Measurements from ENCODE around the gene NPIPA1. TPM values are rescaled to one million over a fixed set of nuclear protein-coding genes. Genes with fewer than 3 reads are reported as not detected.

The NPIPA1 gene
- total and polyA plus RNA-seq, 9 of the 15 experiments (the other 6 are each of a cell fraction or from before 2014, with no cell fraction given), result 8.2 to 48.7 (median 27.2) TPM

DNA sequence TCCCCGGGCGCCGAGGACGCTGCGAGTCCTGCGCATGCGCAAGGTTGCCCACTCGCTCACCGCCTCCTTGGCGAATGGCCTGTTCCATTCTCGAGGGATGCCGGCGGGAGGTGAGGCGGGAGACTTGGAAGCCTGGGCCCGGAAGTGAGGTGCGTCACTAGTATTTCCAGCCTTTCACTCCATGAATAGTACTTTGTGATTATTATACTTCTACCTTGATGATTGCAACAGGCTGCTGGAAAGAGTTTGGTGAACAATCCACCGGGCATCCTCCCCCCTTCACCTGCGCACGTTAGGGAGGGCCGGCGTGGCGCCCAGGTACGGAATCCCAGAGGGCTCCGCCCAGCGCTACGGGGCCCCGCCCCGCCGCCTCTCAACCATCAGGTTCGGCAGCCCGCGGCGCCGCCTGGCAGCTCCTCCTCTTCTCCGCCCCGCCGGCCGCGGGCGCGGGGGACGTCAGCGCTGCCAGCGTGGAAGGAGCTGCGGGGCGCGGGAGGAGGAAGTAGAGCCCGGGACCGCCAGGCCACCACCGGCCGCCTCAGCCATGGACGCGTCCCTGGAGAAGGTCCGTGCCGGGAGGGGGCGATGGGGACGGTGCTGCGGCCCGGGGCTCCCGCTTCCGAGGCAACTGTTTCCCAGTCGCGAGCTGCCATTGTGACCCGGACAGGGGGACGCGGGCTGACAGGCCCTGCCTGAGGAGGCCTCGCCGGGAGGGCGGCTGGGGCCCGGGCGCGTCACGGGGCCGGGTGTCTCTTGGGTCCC is 37.6 kb downstream of the NPIPA1 start, which contains the start of gene PDXDC1 (continued):
- TF ChIP-seq HMGN3 (IDR thresholded peaks at IDR 0.05; ENCODE audit: borderline replicate concordance, extremely low read depth, insufficient read length, low read depth, low read length) (peak; percentile 11), TEAD1 (CRISPR knock-in tag; IDR thresholded peaks at IDR 0.05) (peak; percentile 42 to 56; a peak in 1 of 4 replicates), PHF20 (IDR thresholded peaks at IDR 0.05; ENCODE audit: partially characterized antibody) (peak; percentile 70), TCF7L2 (IDR thresholded peaks at IDR 0.05; ENCODE audit: low read depth, low read length) (peak; percentile 84), SUPT5H (IDR thresholded peaks at IDR 0.05) (peak; percentile 85), EP400 (IDR thresholded peaks at IDR 0.05) (peak; percentile 91), ESRRA (IDR thresholded peaks at IDR 0.05; ENCODE audit: borderline replicate concordance, low read depth) (peak; percentile 41; the same call in 1 of the 2 replicates), MTA3 (IDR thresholded peaks at IDR 0.05; ENCODE audit: borderline replicate concordance) (peak; percentile 95), POLR2AphosphoS5 (IDR thresholded peaks at IDR 0.05; ENCODE audit: control insufficient read depth, insufficient read depth, low read depth, low read length) (peak; percentile 70), RBBP5 (IDR thresholded peaks at IDR 0.05; ENCODE audit: borderline replicate concordance, insufficient read depth, low read length, poor library complexity, severe bottlenecking) (peak; percentile 60), SAFB (IDR thresholded peaks at IDR 0.05; ENCODE audit: borderline replicate concordance, low read depth, low read length) (peak; percentile 78; the same call in 1 of the 2 replicates), LCOR (CRISPR knock-in tag; IDR thresholded peaks at IDR 0.05) (peak; percentile 60; the same call in 1 of the 2 replicates), RBFOX2 (IDR thresholded peaks at IDR 0.05; ENCODE audit: low read depth, low read length) (peak; percentile 90), ZFX (CRISPR knock-in tag; IDR thresholded peaks at IDR 0.05) (peak; percentile 96), CCNT2 (IDR thresholded peaks at IDR 0.05; ENCODE audit: borderline replicate concordance, extremely low read depth, insufficient read length, low read depth, low read length) (peak; percentile 63)
- TF ChIP-seq, protein P1, sequence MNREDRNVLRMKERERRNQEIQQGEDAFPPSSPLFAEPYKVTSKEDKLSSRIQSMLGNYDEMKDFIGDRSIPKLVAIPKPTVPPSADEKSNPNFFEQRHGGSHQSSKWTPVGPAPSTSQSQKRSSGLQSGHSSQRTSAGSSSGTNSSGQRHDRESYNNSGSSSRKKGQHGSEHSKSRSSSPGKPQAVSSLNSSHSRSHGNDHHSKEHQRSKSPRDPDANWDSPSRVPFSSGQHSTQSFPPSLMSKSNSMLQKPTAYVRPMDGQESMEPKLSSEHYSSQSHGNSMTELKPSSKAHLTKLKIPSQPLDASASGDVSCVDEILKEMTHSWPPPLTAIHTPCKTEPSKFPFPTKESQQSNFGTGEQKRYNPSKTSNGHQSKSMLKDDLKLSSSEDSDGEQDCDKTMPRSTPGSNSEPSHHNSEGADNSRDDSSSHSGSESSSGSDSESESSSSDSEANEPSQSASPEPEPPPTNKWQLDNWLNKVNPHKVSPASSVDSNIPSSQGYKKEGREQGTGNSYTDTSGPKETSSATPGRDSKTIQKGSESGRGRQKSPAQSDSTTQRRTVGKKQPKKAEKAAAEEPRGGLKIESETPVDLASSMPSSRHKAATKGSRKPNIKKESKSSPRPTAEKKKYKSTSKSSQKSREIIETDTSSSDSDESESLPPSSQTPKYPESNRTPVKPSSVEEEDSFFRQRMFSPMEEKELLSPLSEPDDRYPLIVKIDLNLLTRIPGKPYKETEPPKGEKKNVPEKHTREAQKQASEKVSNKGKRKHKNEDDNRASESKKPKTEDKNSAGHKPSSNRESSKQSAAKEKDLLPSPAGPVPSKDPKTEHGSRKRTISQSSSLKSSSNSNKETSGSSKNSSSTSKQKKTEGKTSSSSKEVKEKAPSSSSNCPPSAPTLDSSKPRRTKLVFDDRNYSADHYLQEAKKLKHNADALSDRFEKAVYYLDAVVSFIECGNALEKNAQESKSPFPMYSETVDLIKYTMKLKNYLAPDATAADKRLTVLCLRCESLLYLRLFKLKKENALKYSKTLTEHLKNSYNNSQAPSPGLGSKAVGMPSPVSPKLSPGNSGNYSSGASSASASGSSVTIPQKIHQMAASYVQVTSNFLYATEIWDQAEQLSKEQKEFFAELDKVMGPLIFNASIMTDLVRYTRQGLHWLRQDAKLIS (CRISPR knock-in tag; IDR thresholded peaks at IDR 0.05), result peak; percentile 92
- TF ChIP-seq, protein P2, sequence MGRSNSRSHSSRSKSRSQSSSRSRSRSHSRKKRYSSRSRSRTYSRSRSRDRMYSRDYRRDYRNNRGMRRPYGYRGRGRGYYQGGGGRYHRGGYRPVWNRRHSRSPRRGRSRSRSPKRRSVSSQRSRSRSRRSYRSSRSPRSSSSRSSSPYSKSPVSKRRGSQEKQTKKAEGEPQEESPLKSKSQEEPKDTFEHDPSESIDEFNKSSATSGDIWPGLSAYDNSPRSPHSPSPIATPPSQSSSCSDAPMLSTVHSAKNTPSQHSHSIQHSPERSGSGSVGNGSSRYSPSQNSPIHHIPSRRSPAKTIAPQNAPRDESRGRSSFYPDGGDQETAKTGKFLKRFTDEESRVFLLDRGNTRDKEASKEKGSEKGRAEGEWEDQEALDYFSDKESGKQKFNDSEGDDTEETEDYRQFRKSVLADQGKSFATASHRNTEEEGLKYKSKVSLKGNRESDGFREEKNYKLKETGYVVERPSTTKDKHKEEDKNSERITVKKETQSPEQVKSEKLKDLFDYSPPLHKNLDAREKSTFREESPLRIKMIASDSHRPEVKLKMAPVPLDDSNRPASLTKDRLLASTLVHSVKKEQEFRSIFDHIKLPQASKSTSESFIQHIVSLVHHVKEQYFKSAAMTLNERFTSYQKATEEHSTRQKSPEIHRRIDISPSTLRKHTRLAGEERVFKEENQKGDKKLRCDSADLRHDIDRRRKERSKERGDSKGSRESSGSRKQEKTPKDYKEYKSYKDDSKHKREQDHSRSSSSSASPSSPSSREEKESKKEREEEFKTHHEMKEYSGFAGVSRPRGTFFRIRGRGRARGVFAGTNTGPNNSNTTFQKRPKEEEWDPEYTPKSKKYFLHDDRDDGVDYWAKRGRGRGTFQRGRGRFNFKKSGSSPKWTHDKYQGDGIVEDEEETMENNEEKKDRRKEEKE (IDR thresholded peaks at IDR 0.05; ENCODE audit: borderline replicate concordance in 1 of 2, control insufficient read depth in 1 of 2, low read depth in 2 of 2, low read length in 1 of 2), result peak in 1 of 2 experiments; percentile 94; a peak in 2 of 4 replicates
- TF ChIP-seq, protein P3, sequence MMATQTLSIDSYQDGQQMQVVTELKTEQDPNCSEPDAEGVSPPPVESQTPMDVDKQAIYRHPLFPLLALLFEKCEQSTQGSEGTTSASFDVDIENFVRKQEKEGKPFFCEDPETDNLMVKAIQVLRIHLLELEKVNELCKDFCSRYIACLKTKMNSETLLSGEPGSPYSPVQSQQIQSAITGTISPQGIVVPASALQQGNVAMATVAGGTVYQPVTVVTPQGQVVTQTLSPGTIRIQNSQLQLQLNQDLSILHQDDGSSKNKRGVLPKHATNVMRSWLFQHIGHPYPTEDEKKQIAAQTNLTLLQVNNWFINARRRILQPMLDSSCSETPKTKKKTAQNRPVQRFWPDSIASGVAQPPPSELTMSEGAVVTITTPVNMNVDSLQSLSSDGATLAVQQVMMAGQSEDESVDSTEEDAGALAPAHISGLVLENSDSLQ (IDR thresholded peaks at IDR 0.05), result peak; percentile 20; the same call in 1 of the 2 replicates
